HepG2 (cell line): ENCODE data around the gene BCAS3. TPM values are rescaled to one million over a fixed set of nuclear protein-coding genes. Genes with fewer than 3 reads are reported as not detected.

Source experiments
- ATAC-seq: fragments of 200-7000 bp; cut with Tn5 transposase; 3 replicates; pipeline ENCODE4 v1.9.1; 2020; ENCODE audit warnings: mild to moderate bottlenecking, moderate library complexity
- BruUV-seq: library from RNA; stranded (reverse); fragments of 400-500 nt; replicated peaks from 2 replicates; lab custom pipeline; 2021; lab: Mats Ljungman, UMichigan
- CTCF ChIA-PET: fragments of 300-600 bp; formaldehyde crosslinking; extraction: SDS; loops from one replicate; lab custom pipeline; 2021; ENCODE audit warnings: low total read pairs, inconsistent platforms, low intra/inter-chr PET ratio; lab: Yijun Ruan, JAX
- POLR2A ChIA-PET: fragments of 350-600 bp; sonication (Branson Sonifier 250); formaldehyde crosslinking; loops from one replicate; lab custom pipeline; 2020; ENCODE audit warnings: antibody characterized with exemption, inconsistent platforms; lab: Yijun Ruan, JAX
- DNase-seq: peaks from one replicate; pipeline ENCODE4 v3.0.0-alpha.2; 2015; ENCODE audit warnings: low spot score
- FAIRE-seq: peaks from 3 replicates; lab custom pipeline; 2011; peaks lifted over from hg19 to GRCh38; lab: Jason Lieb, UNC
- H2AFZ ChIP-seq: one replicate; pipeline ENCODE4 v1.6.1; 2011; ENCODE audit warnings: low read length, inconsistent platforms
- H3K27ac ChIP-seq: fragments of 300-600 bp; 3 replicates; pipeline ENCODE4 v1.8.0; 2011; ENCODE audit warnings: mixed run types, mild to moderate bottlenecking, mixed read lengths, low read length, inconsistent platforms; ENCODE audit not compliant: insufficient read depth; ENCODE audit errors: extremely low read length
- H3K27me3 ChIP-seq, 2 experiments: fragments of 200-600 bp in 1 of 2; 2 replicates in 1 of 2; 3 replicates in 1 of 2; pipeline versions ENCODE4 v1.6.0 to v1.8.0; 2011; ENCODE audit warnings: low read length in 2 of 2, mild to moderate bottlenecking in 2 of 2, moderate library complexity in 2 of 2, inconsistent platforms in 1 of 2; ENCODE audit not compliant: insufficient read depth in 2 of 2, control insufficient read depth in 1 of 2
- H3K36me3 ChIP-seq, 2 experiments: fragments of 200-600 bp in 1 of 2; replicated peaks in 1 of 2; 2 replicates in 1 of 2; 3 replicates in 1 of 2; pipeline versions ENCODE4 v1.5.1 to v1.8.0; 2011; ENCODE audit warnings: low read length in 2 of 2, inconsistent platforms in 1 of 2; ENCODE audit not compliant: insufficient read depth in 2 of 2, control insufficient read depth in 1 of 2
- H3K4me1 ChIP-seq: 2 replicates; pipeline ENCODE4 v1.5.1; 2012; ENCODE audit warnings: low read length, inconsistent platforms; ENCODE audit not compliant: insufficient read depth
- H3K4me2 ChIP-seq: 2 replicates; pipeline ENCODE4 v1.6.0; 2011; ENCODE audit warnings: low read depth, low read length, inconsistent platforms
- H3K4me3 ChIP-seq, 3 experiments: fragments of 200-600 bp in 1 of 3; sonication (generic), shearing (Covaris generic) in 1 of 3; replicated peaks in 1 of 3; 2 replicates each; pipeline ENCODE4 v1.5.1; 2011 to 2016; ENCODE audit warnings: low read length in 3 of 3, inconsistent platforms in 2 of 3, low read depth in 2 of 3, mild to moderate bottlenecking in 2 of 3, control low read depth in 1 of 3, mixed read lengths in 1 of 3; ENCODE audit not compliant: insufficient read depth in 1 of 3
- H3K79me2 ChIP-seq: one replicate; pipeline ENCODE4 v1.6.1; 2011; ENCODE audit warnings: low read length, inconsistent platforms; ENCODE audit not compliant: insufficient read depth
- H3K9ac ChIP-seq: 2 replicates; pipeline ENCODE4 v1.6.0; 2011; ENCODE audit warnings: mild to moderate bottlenecking, low read depth, low read length, inconsistent platforms; ENCODE audit not compliant: insufficient read depth
- H3K9me3 ChIP-seq: 2 replicates; pipeline ENCODE4 v1.5.1; 2012; ENCODE audit warnings: mild to moderate bottlenecking, low read length
- H4K20me1 ChIP-seq: 2 replicates; pipeline ENCODE4 v1.6.0; 2011; ENCODE audit warnings: inconsistent platforms, mild to moderate bottlenecking, low read length, moderate library complexity; ENCODE audit not compliant: insufficient read depth
- AGO1 ChIP-seq: fragments of 200-400 bp; formaldehyde crosslinking; IDR thresholded peaks from 2 replicates; pipeline ENCODE4 v1.6.1; 2017; ENCODE audit warnings: mild to moderate bottlenecking, low read depth, low read length, moderate library complexity; ENCODE audit not compliant: poor library complexity, severe bottlenecking
- CTCF ChIP-seq: sonication (generic); formaldehyde crosslinking; IDR thresholded peaks from 2 replicates; pipeline ENCODE4 v1.5.0; 2020; ENCODE audit warnings: mild to moderate bottlenecking, missing genetic modification reagents, moderate library complexity
- ERF ChIP-seq: IDR thresholded peaks from 2 replicates; pipeline ENCODE4 v1.6.1; 2018; ENCODE audit warnings: missing biosample characterization, missing genetic modification reagents
- ETV5 ChIP-seq: IDR thresholded peaks from 2 replicates; pipeline ENCODE4 v1.6.1; 2018; ENCODE audit warnings: missing biosample characterization, missing genetic modification reagents, inconsistent platforms, borderline replicate concordance
- FOXO1 ChIP-seq: sonication (generic); formaldehyde crosslinking; IDR thresholded peaks from 2 replicates; pipeline ENCODE4 v1.4.0; 2020; ENCODE audit warnings: missing genetic modification reagents
- LCORL ChIP-seq, 2 experiments: fragments of 450-650 bp in 1 of 2; sonication (generic) in 1 of 2; formaldehyde crosslinking in 1 of 2; IDR thresholded peaks; 2 replicates each; pipeline versions ENCODE4 v1.5.0 to v1.6.1; 2017 to 2020; ENCODE audit warnings: antibody characterized with exemption in 1 of 2, missing genetic modification reagents in 1 of 2
- REPIN1 ChIP-seq: sonication (generic); formaldehyde crosslinking; IDR thresholded peaks from 2 replicates; pipeline ENCODE4 v1.8.0; 2022; ENCODE audit warnings: missing genetic modification reagents, low read depth, mild to moderate bottlenecking, borderline replicate concordance
- SOX5 ChIP-seq: IDR thresholded peaks from 2 replicates; pipeline ENCODE4 v1.6.1; 2016; ENCODE audit warnings: borderline replicate concordance
- TBP ChIP-seq: sonication (generic); formaldehyde crosslinking; IDR thresholded peaks from 2 replicates; pipeline ENCODE4 v1.5.0; 2020; ENCODE audit warnings: missing genetic modification reagents
- TBX2 ChIP-seq: sonication (generic); formaldehyde crosslinking; IDR thresholded peaks from 2 replicates; pipeline ENCODE4 v1.5.0; 2020; ENCODE audit warnings: missing genetic modification reagents, mild to moderate bottlenecking, borderline replicate concordance
- ZBTB14 ChIP-seq: sonication (generic); formaldehyde crosslinking; IDR thresholded peaks from 2 replicates; pipeline ENCODE4 v1.4.0; 2020; ENCODE audit warnings: missing genetic modification reagents
- ZNF121 ChIP-seq: sonication (generic); formaldehyde crosslinking; IDR thresholded peaks from 2 replicates; pipeline ENCODE4 v1.5.0; 2020; ENCODE audit warnings: mild to moderate bottlenecking, missing genetic modification reagents
- ZNF468 ChIP-seq: sonication (generic); formaldehyde crosslinking; IDR thresholded peaks from 2 replicates; pipeline ENCODE4 v1.8.0; 2022; ENCODE audit warnings: mild to moderate bottlenecking, moderate library complexity, missing genetic modification reagents
- ZNF567 ChIP-seq: sonication (generic); formaldehyde crosslinking; IDR thresholded peaks from 2 replicates; pipeline ENCODE4 v1.8.1; 2023; ENCODE audit warnings: mild to moderate bottlenecking, missing genetic modification reagents, borderline replicate concordance
- ZNF75D ChIP-seq: sonication (generic); formaldehyde crosslinking; IDR thresholded peaks from 2 replicates; pipeline ENCODE4 v1.8.1; 2023; ENCODE audit warnings: missing genetic modification reagents, mild to moderate bottlenecking, borderline replicate concordance
- WGBS: methylation state at CpG from one replicate; pipeline ENCODE4 v1.1.6; 2017; ENCODE audit warnings: low lambda C conversion rate; 5-methylcytosine and 5-hydroxymethylcytosine counted together
- in situ Hi-C: cut with HindIII; loops from 2 replicates; pipeline ENCODE4 v1.10.0; 2017; ENCODE audit warnings: low pct_unique_long_range_greater_than_20kb; ENCODE audit not compliant: extremely low pct_ligation_motif_present
- intact Hi-C: fragments of 100-400 bp; cut with micrococcal nuclease; formaldehyde crosslinking; loops from one replicate; pipeline ENCODE4 v1.10.0; 2022; ENCODE audit not compliant: unreplicated experiment
- polyA plus RNA-seq, 8 experiments: library from polyadenylated mRNA; depleted of rRNA in 3 of 8; stranded (reverse) in 7 of 8; unstranded in 1 of 8; fragments of >200 nt; fragmentation: Illumina TruSeq in 4 of 8; extraction: Trizol in 4 of 8; gene quantifications; 2 replicates each; pipeline versions ENCODE4 v1.2.1 to v1.2.3, GENCODE V29; 2011 to 2016; ENCODE audit warnings: low read depth in 4 of 8, missing spikeins in 1 of 8, mixed read lengths in 1 of 8; ENCODE audit not compliant: insufficient read depth in 1 of 8
- total RNA-seq, 5 experiments: library from RNA; depleted of rRNA; stranded (reverse); fragments of >200 nt; fragmentation: Illumina TruSeq; extraction: Trizol; gene quantifications; 2 replicates each; pipeline ENCODE4 v1.2.3, GENCODE V29; 2016; ENCODE audit warnings: low read depth in 1 of 5
- TF ChIP-seq, protein P1 (sequence below): sonication (generic); formaldehyde crosslinking; IDR thresholded peaks from 2 replicates; pipeline ENCODE4 v1.8.1; 2023; ENCODE audit warnings: mild to moderate bottlenecking, missing genetic modification reagents

The BCAS3 gene
- total and polyA plus RNA-seq, 2 of the 13 experiments (the other 11 are each of a cell fraction or from before 2014, with no cell fraction given): 10.7 to 11.2 TPM

GRCh38 chr17:61183793-61184192 lies 506.1 kb downstream of the BCAS3 start:
- Histone ChIP-seq H3K4me1 (peaks cover 15% of the 10 kb centered on the region), H3K9me3 (no peaks in the 10 kb centered on the region), H3K9ac (no peak overlapping the region), H3K27ac (no peak overlapping the region), H3K27me3 (no peaks in the 10 kb centered on the region)
- POLR2A ChIA-PET: no interaction called here
- 63% methylated on average over 2 of the region's 2 CpGs for WGBS
- DNase-seq: no peak
- no peak for TF ChIP-seq AGO1
- TF ChIP-seq ERF: no peak
- no peak for TF ChIP-seq LCORL (IDR thresholded peaks at IDR 0.05)
- TF ChIP-seq LCORL (CRISPR knock-in tag; IDR thresholded peaks at IDR 0.05): no peak
- no peak for TF ChIP-seq TBX2 (CRISPR knock-in tag)
- TF ChIP-seq ZBTB14: no peak
- TF ChIP-seq SOX5 (CRISPR knock-in tag): no peak
- no peak for TF ChIP-seq ZNF567 (CRISPR knock-in tag)
- no peak for TF ChIP-seq ZNF75D (CRISPR knock-in tag)
- no peak for TF ChIP-seq CTCF (CRISPR knock-in tag)
- TF ChIP-seq TBP (CRISPR knock-in tag): no peak
- TF ChIP-seq, protein P1, sequence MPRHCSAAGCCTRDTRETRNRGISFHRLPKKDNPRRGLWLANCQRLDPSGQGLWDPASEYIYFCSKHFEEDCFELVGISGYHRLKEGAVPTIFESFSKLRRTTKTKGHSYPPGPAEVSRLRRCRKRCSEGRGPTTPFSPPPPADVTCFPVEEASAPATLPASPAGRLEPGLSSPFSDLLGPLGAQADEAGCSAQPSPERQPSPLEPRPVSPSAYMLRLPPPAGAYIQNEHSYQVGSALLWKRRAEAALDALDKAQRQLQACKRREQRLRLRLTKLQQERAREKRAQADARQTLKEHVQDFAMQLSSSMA (CRISPR knock-in tag): no peak
- TF ChIP-seq ETV5 (CRISPR knock-in tag): no peak
- no peak for TF ChIP-seq REPIN1 (CRISPR knock-in tag)
- TF ChIP-seq ZNF468 (CRISPR knock-in tag): no peak
- no peak for TF ChIP-seq FOXO1 (CRISPR knock-in tag)
- TF ChIP-seq ZNF121 (CRISPR knock-in tag): no peak
- TF ChIP-seq, all 625 proteins: peak for 0
- intact Hi-C loops: no loop called here
- Histone ChIP-seq H2AFZ (no peak overlapping the region), H4K20me1 (no peaks in the 10 kb centered on the region), H3K4me3 (no peak overlapping the region), H3K79me2 (no peaks in the 10 kb centered on the region), H3K4me2 (no peak overlapping the region), H3K36me3 (no peaks in the 10 kb centered on the region)
- ATAC-seq (no peak), FAIRE-seq (no peak)
- CTCF ChIA-PET: no interaction called here
- in situ Hi-C loops: no loop called here
- BruUV-seq: no TSS peak
